ENCODE measurements around the gene PLXNA1.

Gene PLXNA1

GRCh38 chr3:127003601-127004280, 20.8 kb downstream of the PLXNA1 start:
- DNase-seq: no peak

- DNase-seq: no peak
Observed at GRCh38 chr3:127004641-127005397, 21.9 kb downstream of the PLXNA1 start.

GRCh38 chr3:127005864-127006500, 23.1 kb downstream of the PLXNA1 start:
- no peak for DNase-seq

GRCh38 chr3:127006781-127007436, 24.0 kb downstream of the PLXNA1 start:
- DNase-seq: no peak

- no peak for DNase-seq
Observed at GRCh38 chr3:127008236-127008635, 25.3 kb downstream of the PLXNA1 start.

- DNase-seq: no peak
Observed at GRCh38 chr3:127009531-127009930, 26.6 kb downstream of the PLXNA1 start.

GRCh38 chr3:127011270-127011992, 28.5 kb downstream of the PLXNA1 start:
- DNase-seq: no peak

- no peak for DNase-seq
Observed at GRCh38 chr3:127012091-127012490, 29.2 kb downstream of the PLXNA1 start.

GRCh38 chr3:127013181-127013580, 30.3 kb downstream of the PLXNA1 start:
- DNase-seq: no peak

- no peak for DNase-seq
Observed at GRCh38 chr3:127013758-127014535, 31.0 kb downstream of the PLXNA1 start.

GRCh38 chr3:127014536-127015281, 31.8 kb downstream of the PLXNA1 start:
- no peak for DNase-seq

- no peak for DNase-seq
Observed at GRCh38 chr3:127015282-127016042, 32.5 kb downstream of the PLXNA1 start.

- no peak for DNase-seq
Observed at GRCh38 chr3:127016043-127016343, 33.1 kb downstream of the PLXNA1 start.

GRCh38 chr3:127016461-127016860, 33.5 kb downstream of the PLXNA1 start:
- no peak for DNase-seq

GRCh38 chr3:127017229-127017628, 34.3 kb downstream of the PLXNA1 start:
- no peak for DNase-seq

GRCh38 chr3:127017781-127018180, 34.9 kb downstream of the PLXNA1 start:
- DNase-seq: no peak

- no peak for DNase-seq
Observed at GRCh38 chr3:127018306-127018828, 35.5 kb downstream of the PLXNA1 start.

GRCh38 chr3:127019449-127019848, 36.5 kb downstream of the PLXNA1 start:
- no peak for DNase-seq

GRCh38 chr3:127020543-127020942, 37.6 kb downstream of the PLXNA1 start:
- DNase-seq: no peak

- DNase-seq: no peak
Observed at GRCh38 chr3:127022849-127023248, 39.9 kb downstream of the PLXNA1 start.
